Mucosa of stomach (tissue), 1 donor: ENCODE measurements around the gene PCSK5.

ENCODE experiments used
- H3K27me3 ChIP-seq: one replicate; pipeline ENCODE4 v1.7.0; 2013; ENCODE audit warnings: mild to moderate bottlenecking, low read length; ENCODE audit not compliant: control insufficient read depth, insufficient read depth
- H3K36me3 ChIP-seq: one replicate; pipeline ENCODE4 v1.7.0; 2013; ENCODE audit warnings: low read length; ENCODE audit not compliant: control insufficient read depth, insufficient read depth
- H3K4me1 ChIP-seq: one replicate; pipeline ENCODE4 v1.7.0; 2013; ENCODE audit warnings: mild to moderate bottlenecking, low read length; ENCODE audit not compliant: control insufficient read depth, insufficient read depth
- H3K4me3 ChIP-seq: one replicate; pipeline ENCODE4 v1.7.0; 2013; ENCODE audit warnings: low read length
- H3K9ac ChIP-seq: one replicate; pipeline ENCODE4 v1.7.0; 2013; ENCODE audit warnings: mild to moderate bottlenecking, low read length, moderate library complexity
- H3K9me3 ChIP-seq: one replicate; pipeline ENCODE4 v1.7.0; 2013; ENCODE audit warnings: mild to moderate bottlenecking, low read length, moderate library complexity; ENCODE audit not compliant: control insufficient read depth
- donor health status: Pancreatic carcinoma.

The PCSK5 gene

DNA sequence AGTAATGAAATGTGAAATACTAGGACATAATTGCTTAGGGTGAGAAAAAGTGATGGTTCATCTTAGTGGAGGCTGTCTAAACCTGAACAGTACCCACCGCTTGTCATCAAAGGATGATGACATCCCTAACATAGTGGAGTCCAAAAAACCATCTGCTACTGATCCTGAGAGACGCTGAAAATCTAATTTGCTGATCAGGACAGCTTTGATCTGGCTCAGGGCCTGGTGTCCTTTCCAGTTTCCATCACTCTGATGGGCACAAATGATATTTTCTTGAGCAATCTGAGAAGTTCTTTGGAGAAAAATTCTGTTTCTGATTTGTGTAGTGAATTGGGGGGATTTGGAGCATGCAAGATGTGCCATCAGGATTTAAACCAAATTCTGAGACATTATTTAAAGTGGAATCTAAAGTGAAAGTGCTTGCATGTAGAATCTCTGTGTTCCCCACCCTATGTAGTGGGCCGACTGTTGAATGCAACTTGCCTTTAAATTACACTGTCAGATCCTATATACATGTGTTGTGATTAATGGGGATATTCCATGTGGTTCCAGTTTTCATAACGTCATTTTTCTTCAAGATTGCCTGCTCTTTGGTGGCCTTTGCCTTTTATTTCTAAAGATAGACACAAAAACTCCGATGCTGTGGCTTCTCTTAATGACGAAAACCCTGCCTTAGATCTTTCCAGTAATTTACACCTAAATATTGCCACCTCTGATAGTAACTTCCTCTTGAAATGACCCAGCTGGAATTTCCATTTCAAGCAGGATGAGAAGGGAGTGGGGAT, 213.2 kb downstream of the PCSK5 start:
- no peaks in the 10 kb centered on the region for H3K36me3 ChIP-seq
- H3K27me3 ChIP-seq, result no peaks in the 10 kb centered on the region
- H3K4me3 ChIP-seq, result no peak overlapping the region
- no peaks in the 10 kb centered on the region for H3K4me1 ChIP-seq
- no peaks in the 10 kb centered on the region for H3K9me3 ChIP-seq
- H3K9ac ChIP-seq, result no peak overlapping the region

DNA sequence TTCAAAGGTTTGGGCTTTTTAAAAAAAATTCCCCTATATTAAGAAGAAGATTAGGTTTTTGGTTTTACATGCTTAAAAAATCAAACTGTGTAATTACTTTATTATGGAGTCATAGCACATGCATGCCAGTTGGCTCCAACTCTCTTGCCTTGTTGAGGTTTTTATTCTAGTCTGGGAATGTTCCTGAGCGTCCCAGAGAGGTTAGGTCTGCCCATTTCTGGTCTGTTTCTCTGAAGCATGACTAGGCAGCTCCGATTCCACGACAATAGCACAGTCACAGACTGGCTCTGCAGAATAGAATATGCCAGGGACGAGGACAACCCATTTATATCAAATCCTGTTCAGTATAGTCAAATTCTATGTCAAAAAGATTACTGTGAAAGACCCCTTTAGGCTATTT, 217.0 kb downstream of the PCSK5 start:
- Histone ChIP-seq H3K4me1 (no peaks in the 10 kb centered on the region), H3K36me3 (no peaks in the 10 kb centered on the region)

DNA sequence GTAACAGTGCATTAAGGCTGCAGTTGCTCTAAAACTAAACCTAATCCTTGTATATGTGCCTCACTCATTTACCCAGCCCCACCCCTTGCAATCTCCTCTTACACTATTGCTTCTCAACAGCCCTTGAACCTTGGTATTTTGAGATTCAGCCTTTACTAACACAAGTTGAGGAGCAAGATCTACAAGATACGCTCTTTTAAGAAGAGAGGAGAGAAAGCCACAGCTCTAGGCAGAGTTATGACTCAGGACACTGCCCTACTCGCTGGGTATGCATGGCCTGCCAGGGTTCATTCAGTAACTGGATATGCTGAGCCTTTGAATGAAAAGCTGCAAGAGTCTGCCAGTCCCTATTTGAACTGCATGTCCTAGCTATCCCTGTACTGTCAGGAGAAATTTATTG, 219.5 kb downstream of the PCSK5 start:
- no peaks in the 10 kb centered on the region for H3K36me3 ChIP-seq
- H3K9ac ChIP-seq, result no peak overlapping the region
- H3K4me1 ChIP-seq, result no peaks in the 10 kb centered on the region
- no peak overlapping the region for H3K4me3 ChIP-seq
- H3K9me3 ChIP-seq, result no peaks in the 10 kb centered on the region
- no peaks in the 10 kb centered on the region for H3K27me3 ChIP-seq

More for the DNA sequence above, 217.0 kb downstream of the PCSK5 start:
- no peaks in the 10 kb centered on the region for H3K27me3 ChIP-seq
- H3K9me3 ChIP-seq, result no peaks in the 10 kb centered on the region
- no peak overlapping the region for H3K4me3 ChIP-seq
- no peak overlapping the region for H3K9ac ChIP-seq

DNA sequence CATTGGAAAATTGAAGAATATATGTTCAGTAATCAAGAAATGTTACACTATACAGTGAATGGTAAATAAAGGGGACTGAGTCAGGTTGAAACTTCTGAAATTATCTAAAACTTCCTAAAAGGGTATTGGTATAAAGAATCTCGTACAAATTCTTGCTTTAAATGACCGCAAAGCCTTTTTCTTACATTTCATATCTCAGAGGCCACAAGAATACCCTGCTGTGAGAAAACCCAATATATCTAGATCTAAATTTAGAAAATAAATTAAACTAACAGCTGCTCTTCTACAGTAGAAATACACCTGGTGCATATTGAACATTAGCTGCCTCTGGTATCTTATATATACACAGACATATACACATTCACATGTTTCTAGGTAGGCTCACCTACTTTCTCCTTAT, 221.7 kb downstream of the PCSK5 start:
- H3K36me3 ChIP-seq, result no peaks in the 10 kb centered on the region
- H3K9ac ChIP-seq, result no peak overlapping the region
- no peaks in the 10 kb centered on the region for H3K4me1 ChIP-seq

DNA sequence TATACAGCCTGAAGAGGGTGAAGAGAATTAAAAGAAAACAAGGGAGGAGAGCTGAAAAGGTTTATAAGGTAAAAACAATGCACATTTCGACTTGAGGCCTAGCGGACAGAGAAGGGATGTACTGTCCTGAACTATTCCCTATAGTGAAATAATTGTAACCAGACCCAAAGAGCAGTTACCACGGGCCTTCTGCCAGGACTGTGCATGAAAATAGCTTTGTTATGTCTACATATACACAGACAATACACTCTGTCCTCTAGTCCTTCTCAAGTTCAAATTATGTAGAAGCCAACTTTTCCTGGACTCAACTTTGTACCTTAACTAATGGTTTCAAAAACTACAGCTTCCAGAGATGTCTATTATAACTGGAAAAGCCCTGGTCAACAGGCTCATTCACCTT, 223.7 kb downstream of the PCSK5 start:
- Histone ChIP-seq H3K4me3 (no peak overlapping the region), H3K27me3 (no peaks in the 10 kb centered on the region), H3K9ac (no peak overlapping the region), H3K4me1 (no peaks in the 10 kb centered on the region), H3K36me3 (no peaks in the 10 kb centered on the region), H3K9me3 (no peaks in the 10 kb centered on the region)

More for the DNA sequence above, 221.7 kb downstream of the PCSK5 start:
- Histone ChIP-seq H3K27me3 (no peaks in the 10 kb centered on the region), H3K4me3 (no peak overlapping the region), H3K9me3 (no peaks in the 10 kb centered on the region)

DNA sequence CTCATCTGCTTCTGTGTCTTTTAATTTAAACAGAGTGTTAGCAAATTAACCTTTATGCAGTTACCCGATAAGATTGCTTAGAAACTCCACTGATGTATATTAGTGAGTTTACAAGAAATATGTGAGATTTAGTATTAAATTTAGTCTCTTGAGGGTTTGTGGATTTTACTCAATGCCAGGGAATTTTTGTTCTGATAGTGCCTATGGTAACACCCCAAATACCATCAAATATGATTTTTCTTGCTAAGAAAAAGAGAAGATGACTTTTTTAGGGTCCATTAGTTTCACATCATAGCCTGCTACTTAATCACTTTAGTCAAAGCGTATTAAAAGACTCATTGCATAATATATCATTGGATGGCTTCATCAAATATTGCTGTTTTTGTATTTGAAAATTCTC, 224.9 kb downstream of the PCSK5 start:
- H3K9ac ChIP-seq, result no peak overlapping the region
- H3K36me3 ChIP-seq, result no peaks in the 10 kb centered on the region
- H3K4me3 ChIP-seq, result no peak overlapping the region
- no peaks in the 10 kb centered on the region for H3K4me1 ChIP-seq
- no peaks in the 10 kb centered on the region for H3K9me3 ChIP-seq
- H3K27me3 ChIP-seq, result no peaks in the 10 kb centered on the region

DNA sequence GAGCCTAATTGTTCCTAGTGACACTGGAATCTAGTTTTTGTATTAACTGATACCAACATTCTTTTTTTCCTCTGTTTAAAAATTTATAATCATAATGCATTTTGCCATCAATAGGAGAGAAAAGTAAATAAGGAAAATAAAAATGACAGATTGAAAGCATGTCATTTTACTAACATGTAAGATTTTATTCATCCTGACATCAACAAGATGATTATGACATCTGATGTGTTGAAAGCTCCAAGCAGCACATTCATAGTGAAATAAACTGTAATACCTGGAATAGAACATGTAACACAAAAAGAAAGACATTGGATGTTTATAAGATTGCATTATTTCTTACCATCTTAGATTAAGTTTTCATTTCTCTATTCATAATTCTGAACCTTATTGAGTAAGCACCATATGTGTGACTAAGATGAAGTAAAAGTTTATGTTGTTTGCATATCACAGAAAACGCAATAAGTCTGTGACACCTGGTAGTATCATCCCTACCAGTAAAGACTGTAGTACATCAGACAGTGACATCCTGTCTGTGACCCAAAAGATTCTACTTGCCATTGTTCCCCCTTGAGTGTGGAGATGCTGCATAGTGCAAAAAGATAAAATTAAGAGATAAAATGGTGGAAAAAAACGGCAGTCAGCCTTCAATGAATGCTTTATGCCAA, 225.6 kb downstream of the PCSK5 start:
- Histone ChIP-seq H3K9ac (no peak overlapping the region), H3K4me3 (no peak overlapping the region), H3K27me3 (no peaks in the 10 kb centered on the region), H3K4me1 (no peaks in the 10 kb centered on the region), H3K36me3 (no peaks in the 10 kb centered on the region), H3K9me3 (no peaks in the 10 kb centered on the region)

DNA sequence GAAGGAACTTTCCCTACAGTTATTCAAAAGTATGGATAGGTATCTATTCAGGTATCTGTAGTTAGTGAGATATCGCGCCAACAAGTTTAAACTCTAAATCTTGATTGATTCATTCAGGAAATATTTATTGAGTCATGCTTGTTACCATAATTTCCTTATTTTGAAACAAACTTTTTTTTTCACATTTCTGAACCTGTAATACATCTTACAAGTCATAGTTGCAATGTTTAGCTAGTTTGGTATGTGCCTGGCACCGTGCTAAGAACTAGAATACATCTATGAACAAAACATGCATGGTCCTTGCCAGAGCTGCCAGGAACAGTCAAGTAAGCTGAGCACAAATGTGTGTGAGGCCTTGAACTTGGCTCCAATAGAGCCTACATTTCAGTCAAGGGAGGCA, 226.4 kb downstream of the PCSK5 start:
- H3K36me3 ChIP-seq, result no peaks in the 10 kb centered on the region
- no peak overlapping the region for H3K9ac ChIP-seq
- no peak overlapping the region for H3K4me3 ChIP-seq
- no peaks in the 10 kb centered on the region for H3K4me1 ChIP-seq
- no peaks in the 10 kb centered on the region for H3K27me3 ChIP-seq
- H3K9me3 ChIP-seq, result no peaks in the 10 kb centered on the region

DNA sequence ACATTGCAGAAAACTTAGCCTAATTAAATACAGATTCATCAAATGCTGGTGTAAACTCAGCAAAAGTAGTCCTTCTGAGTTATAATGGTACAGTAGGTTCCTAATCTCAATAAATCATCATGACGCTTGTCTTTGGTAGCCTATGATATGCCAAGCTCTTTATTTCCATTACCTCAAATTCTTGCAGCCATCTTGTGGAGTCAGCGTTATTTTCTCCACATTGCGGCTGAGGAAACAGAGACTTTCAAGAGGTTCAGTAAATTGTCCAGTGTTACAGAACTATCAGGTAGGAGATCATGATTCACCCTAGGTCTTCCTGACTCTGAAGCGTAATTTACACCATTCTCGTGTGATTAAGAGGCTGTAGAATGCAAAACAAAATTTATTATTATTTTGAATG, 237.2 kb downstream of the PCSK5 start:
- Histone ChIP-seq H3K9me3 (no peaks in the 10 kb centered on the region), H3K9ac (no peak overlapping the region), H3K36me3 (no peaks in the 10 kb centered on the region), H3K4me1 (no peaks in the 10 kb centered on the region), H3K27me3 (no peaks in the 10 kb centered on the region), H3K4me3 (no peak overlapping the region)

DNA sequence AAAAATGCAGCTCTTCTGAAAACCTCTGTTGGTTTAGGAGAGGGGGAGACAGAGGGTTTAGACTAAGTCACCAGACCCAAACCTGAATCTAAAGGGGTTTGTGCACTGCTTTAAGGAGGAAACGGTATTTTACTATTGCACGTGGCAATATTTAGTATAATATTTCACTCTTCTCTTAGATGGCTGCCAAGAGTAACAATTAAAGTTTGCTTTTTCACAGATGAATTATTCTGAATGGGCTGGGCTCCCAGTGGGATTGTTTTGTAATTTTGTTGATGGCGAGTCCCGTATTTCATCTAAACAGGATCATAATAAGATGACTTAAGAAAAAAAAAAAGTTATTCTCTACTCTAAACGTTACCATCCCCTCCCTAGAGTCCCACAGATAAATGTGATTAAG, 245.4 kb downstream of the PCSK5 start:
- no peak overlapping the region for H3K9ac ChIP-seq
- H3K4me1 ChIP-seq, result no peaks in the 10 kb centered on the region
- H3K27me3 ChIP-seq, result no peaks in the 10 kb centered on the region
- no peaks in the 10 kb centered on the region for H3K36me3 ChIP-seq
- H3K9me3 ChIP-seq, result no peaks in the 10 kb centered on the region
- H3K4me3 ChIP-seq, result no peak overlapping the region

DNA sequence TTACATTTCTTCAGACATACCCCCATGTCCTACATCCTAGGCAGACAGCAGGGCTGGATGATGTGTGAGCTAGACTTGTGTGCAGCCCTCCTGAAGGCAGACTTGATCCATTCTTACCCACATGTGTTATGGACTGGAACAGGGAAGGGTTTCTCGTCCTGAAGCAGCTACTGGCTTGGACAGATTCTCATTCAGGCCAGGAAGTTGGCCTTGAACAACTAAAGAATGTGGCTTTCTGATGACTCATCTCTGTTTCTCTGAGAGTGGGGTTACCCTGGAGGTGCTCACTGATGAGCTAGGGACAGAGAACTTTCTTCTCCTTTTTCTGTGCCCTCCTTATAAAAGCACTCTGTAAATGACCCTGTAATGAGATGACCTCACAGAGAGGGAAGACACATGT, 246.5 kb downstream of the PCSK5 start:
- Histone ChIP-seq H3K36me3 (no peaks in the 10 kb centered on the region), H3K4me3 (no peak overlapping the region), H3K27me3 (no peaks in the 10 kb centered on the region), H3K9ac (no peak overlapping the region), H3K4me1 (no peaks in the 10 kb centered on the region), H3K9me3 (no peaks in the 10 kb centered on the region)

DNA sequence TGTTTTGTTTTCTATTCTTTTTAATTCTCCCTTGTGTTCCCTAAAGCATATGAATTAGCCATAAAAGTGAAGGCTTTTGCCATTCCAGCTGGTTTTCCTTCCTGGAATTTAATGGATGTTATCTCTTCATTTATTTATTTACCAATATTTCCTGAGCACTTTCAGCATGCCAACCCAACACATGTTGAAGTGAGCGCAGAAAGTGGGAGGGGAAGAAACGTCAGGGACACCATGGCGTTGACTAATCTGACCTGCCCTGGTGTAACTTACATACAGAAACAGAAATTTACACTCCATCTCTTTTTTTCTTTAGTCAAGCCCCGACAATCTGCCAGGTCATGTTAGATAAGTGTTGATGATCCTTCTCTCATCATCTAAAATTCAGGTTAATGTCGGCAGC, 247.5 kb downstream of the PCSK5 start:
- H3K4me3 ChIP-seq, result no peak overlapping the region
- no peaks in the 10 kb centered on the region for H3K27me3 ChIP-seq
- no peaks in the 10 kb centered on the region for H3K36me3 ChIP-seq
- H3K9me3 ChIP-seq, result no peaks in the 10 kb centered on the region
- no peaks in the 10 kb centered on the region for H3K4me1 ChIP-seq
- no peak overlapping the region for H3K9ac ChIP-seq
